HepG2 (cell line): ENCODE results near the gene BICRAL. TPM values are rescaled to one million over a fixed set of nuclear protein-coding genes. Genes with fewer than 3 reads are reported as not detected.

Experiments used
- BRCA1 ChIP-seq: sonication (generic); formaldehyde crosslinking; IDR thresholded peaks from 2 replicates; pipeline ENCODE4 v1.4.0; 2020; ENCODE audit warnings: missing genetic modification reagents
- KDM5B ChIP-seq: sonication (generic); formaldehyde crosslinking; IDR thresholded peaks from 2 replicates; pipeline ENCODE4 v1.4.0; 2020; ENCODE audit warnings: missing genetic modification reagents, mild to moderate bottlenecking, borderline replicate concordance
- NR2F1 ChIP-seq, 2 experiments: fragments of 450-650 bp in 1 of 2; formaldehyde crosslinking in 1 of 2; IDR thresholded peaks; 2 replicates each; pipeline versions ENCODE4 v1.5.0 to v1.6.1; 2016 to 2020; ENCODE audit warnings: mild to moderate bottlenecking in 1 of 2, missing compliant biosample characterization in 1 of 2, missing genetic modification reagents in 1 of 2, moderate library complexity in 1 of 2
- POLR2AphosphoS2 ChIP-seq: IDR thresholded peaks from 2 replicates; pipeline ENCODE4 v1.6.1; 2011; ENCODE audit warnings: low read depth, low read length, improper control_type of control experiment
- POLR2AphosphoS5 ChIP-seq: IDR thresholded peaks from 2 replicates; pipeline ENCODE4 v1.6.1; 2012; ENCODE audit warnings: low read depth, low read length
- REL ChIP-seq: sonication (generic); formaldehyde crosslinking; conservative IDR thresholded peaks from 2 replicates; pipeline ENCODE4 v1.8.0; 2022; ENCODE audit warnings: mild to moderate bottlenecking, missing genetic modification reagents, moderate library complexity
- SKI ChIP-seq: fragments of 450-650 bp; IDR thresholded peaks from one replicate; pipeline ENCODE4 v1.6.1; 2018; ENCODE audit warnings: mild to moderate bottlenecking; ENCODE audit not compliant: partially characterized antibody
- SMAD3 ChIP-seq: sonication (generic); formaldehyde crosslinking; IDR thresholded peaks from 2 replicates; pipeline ENCODE4 v1.4.0; 2020; ENCODE audit warnings: missing genetic modification reagents
- TEF ChIP-seq: sonication (generic); formaldehyde crosslinking; IDR thresholded peaks from 2 replicates; pipeline ENCODE4 v1.5.0; 2020; ENCODE audit warnings: missing genetic modification reagents
- TFE3 ChIP-seq: IDR thresholded peaks from 2 replicates; pipeline ENCODE4 v1.6.1; 2016
- WIZ ChIP-seq: sonication (generic); formaldehyde crosslinking; IDR thresholded peaks from 2 replicates; pipeline ENCODE4 v1.5.1; 2020; ENCODE audit warnings: mild to moderate bottlenecking, missing genetic modification reagents
- ZBTB20 ChIP-seq: sonication (generic); formaldehyde crosslinking; IDR thresholded peaks from 2 replicates; pipeline ENCODE4 v1.8.1; 2023; ENCODE audit warnings: missing genetic modification reagents, low read depth, mild to moderate bottlenecking, borderline replicate concordance
- ZBTB7B ChIP-seq: sonication (generic); formaldehyde crosslinking; IDR thresholded peaks from 2 replicates; pipeline ENCODE4 v1.4.0; 2020; ENCODE audit warnings: missing genetic modification reagents
- ZMAT3 ChIP-seq: sonication (generic); formaldehyde crosslinking; conservative IDR thresholded peaks from 2 replicates; pipeline ENCODE4 v1.7.0; 2021; ENCODE audit warnings: missing genetic modification reagents
- ZNF18 ChIP-seq: sonication (generic); formaldehyde crosslinking; IDR thresholded peaks from 2 replicates; pipeline ENCODE4 v1.8.0; 2022; ENCODE audit warnings: mild to moderate bottlenecking, missing genetic modification reagents; ENCODE audit not compliant: insufficient replicate concordance
- polyA plus RNA-seq, 8 experiments: library from polyadenylated mRNA; depleted of rRNA in 3 of 8; stranded (reverse) in 7 of 8; unstranded in 1 of 8; fragments of >200 nt; fragmentation: Illumina TruSeq in 4 of 8; extraction: Trizol in 4 of 8; gene quantifications; 2 replicates each; pipeline versions ENCODE4 v1.2.1 to v1.2.3, GENCODE V29; 2011 to 2016; ENCODE audit warnings: low read depth in 4 of 8, missing spikeins in 1 of 8, mixed read lengths in 1 of 8; ENCODE audit not compliant: insufficient read depth in 1 of 8
- total RNA-seq, 5 experiments: library from RNA; depleted of rRNA; stranded (reverse); fragments of >200 nt; fragmentation: Illumina TruSeq; extraction: Trizol; gene quantifications; 2 replicates each; pipeline ENCODE4 v1.2.3, GENCODE V29; 2016; ENCODE audit warnings: low read depth in 1 of 5
- TF ChIP-seq, protein P1 (sequence below): sonication (generic); formaldehyde crosslinking; IDR thresholded peaks from 2 replicates; pipeline ENCODE4 v1.4.0; 2020; ENCODE audit warnings: missing genetic modification reagents, borderline replicate concordance
- TF ChIP-seq, protein P2 (sequence below): sonication (generic); formaldehyde crosslinking; IDR thresholded peaks from 2 replicates; pipeline ENCODE4 v1.9.0; 2022; ENCODE audit warnings: low read depth, missing genetic modification reagents
- TF ChIP-seq, protein P3 (sequence below): sonication (generic); formaldehyde crosslinking; IDR thresholded peaks from 2 replicates; pipeline ENCODE4 v1.4.0; 2020; ENCODE audit warnings: missing genetic modification reagents

BICRAL gene
- total and polyA plus RNA-seq, 2 of the 13 experiments (the other 11 are each of a cell fraction or from before 2014, with no cell fraction given), result 5.0 to 13.5 TPM

GRCh38 chr6:42911171-42912021, 129.5 kb downstream of the BICRAL start (continued):
- TF ChIP-seq ZBTB7B (CRISPR knock-in tag) (peak; percentile 37; the same call in 1 of the 2 replicates), BRCA1 (no peak), SKI (no peak), TEF (no peak), KDM5B (CRISPR knock-in tag) (peak; percentile 15; the same call in 1 of the 2 replicates), POLR2AphosphoS5 (no peak), WIZ (CRISPR knock-in tag) (no peak), TFE3 (CRISPR knock-in tag) (no peak), SMAD3 (CRISPR knock-in tag) (no peak), ZBTB20 (CRISPR knock-in tag) (no peak), ZMAT3 (CRISPR knock-in tag) (no peak), REL (no peak), NR2F1 (CRISPR knock-in tag; IDR thresholded peaks at IDR 0.05) (no peak), POLR2AphosphoS2 (no peak), ZNF18 (CRISPR knock-in tag) (no peak)
- TF ChIP-seq, protein P1, sequence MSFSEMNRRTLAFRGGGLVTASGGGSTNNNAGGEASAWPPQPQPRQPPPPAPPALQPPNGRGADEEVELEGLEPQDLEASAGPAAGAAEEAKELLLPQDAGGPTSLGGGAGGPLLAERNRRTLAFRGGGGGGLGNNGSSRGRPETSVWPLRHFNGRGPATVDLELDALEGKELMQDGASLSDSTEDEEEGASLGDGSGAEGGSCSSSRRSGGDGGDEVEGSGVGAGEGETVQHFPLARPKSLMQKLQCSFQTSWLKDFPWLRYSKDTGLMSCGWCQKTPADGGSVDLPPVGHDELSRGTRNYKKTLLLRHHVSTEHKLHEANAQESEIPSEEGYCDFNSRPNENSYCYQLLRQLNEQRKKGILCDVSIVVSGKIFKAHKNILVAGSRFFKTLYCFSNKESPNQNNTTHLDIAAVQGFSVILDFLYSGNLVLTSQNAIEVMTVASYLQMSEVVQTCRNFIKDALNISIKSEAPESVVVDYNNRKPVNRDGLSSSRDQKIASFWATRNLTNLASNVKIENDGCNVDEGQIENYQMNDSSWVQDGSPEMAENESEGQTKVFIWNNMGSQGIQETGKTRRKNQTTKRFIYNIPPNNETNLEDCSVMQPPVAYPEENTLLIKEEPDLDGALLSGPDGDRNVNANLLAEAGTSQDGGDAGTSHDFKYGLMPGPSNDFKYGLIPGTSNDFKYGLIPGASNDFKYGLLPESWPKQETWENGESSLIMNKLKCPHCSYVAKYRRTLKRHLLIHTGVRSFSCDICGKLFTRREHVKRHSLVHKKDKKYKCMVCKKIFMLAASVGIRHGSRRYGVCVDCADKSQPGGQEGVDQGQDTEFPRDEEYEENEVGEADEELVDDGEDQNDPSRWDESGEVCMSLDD (CRISPR knock-in tag), result no peak; the same call in 1 of the 2 replicates
- TF ChIP-seq, protein P2, sequence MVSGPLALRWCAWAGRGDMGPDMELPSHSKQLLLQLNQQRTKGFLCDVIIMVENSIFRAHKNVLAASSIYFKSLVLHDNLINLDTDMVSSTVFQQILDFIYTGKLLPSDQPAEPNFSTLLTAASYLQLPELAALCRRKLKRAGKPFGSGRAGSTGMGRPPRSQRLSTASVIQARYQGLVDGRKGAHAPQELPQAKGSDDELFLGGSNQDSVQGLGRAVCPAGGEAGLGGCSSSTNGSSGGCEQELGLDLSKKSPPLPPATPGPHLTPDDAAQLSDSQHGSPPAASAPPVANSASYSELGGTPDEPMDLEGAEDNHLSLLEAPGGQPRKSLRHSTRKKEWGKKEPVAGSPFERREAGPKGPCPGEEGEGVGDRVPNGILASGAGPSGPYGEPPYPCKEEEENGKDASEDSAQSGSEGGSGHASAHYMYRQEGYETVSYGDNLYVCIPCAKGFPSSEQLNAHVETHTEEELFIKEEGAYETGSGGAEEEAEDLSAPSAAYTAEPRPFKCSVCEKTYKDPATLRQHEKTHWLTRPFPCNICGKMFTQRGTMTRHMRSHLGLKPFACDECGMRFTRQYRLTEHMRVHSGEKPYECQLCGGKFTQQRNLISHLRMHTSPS (CRISPR knock-in tag), result no peak
- TF ChIP-seq, protein P3, sequence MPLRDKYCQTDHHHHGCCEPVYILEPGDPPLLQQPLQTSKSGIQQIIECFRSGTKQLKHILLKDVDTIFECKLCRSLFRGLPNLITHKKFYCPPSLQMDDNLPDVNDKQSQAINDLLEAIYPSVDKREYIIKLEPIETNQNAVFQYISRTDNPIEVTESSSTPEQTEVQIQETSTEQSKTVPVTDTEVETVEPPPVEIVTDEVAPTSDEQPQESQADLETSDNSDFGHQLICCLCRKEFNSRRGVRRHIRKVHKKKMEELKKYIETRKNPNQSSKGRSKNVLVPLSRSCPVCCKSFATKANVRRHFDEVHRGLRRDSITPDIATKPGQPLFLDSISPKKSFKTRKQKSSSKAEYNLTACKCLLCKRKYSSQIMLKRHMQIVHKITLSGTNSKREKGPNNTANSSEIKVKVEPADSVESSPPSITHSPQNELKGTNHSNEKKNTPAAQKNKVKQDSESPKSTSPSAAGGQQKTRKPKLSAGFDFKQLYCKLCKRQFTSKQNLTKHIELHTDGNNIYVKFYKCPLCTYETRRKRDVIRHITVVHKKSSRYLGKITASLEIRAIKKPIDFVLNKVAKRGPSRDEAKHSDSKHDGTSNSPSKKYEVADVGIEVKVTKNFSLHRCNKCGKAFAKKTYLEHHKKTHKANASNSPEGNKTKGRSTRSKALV (CRISPR knock-in tag), result peak; percentile 63; the same call in 1 of the 2 replicates
